CD14-positive monocyte (primary cell): ENCODE data around the gene TUBB1. TPM values are rescaled to one million over a fixed set of nuclear protein-coding genes. Genes with fewer than 3 reads are reported as not detected.

ENCODE experiments used
- DNase-seq, 3 donors: peaks; one replicate each; pipeline ENCODE4 v3.0.0-alpha.2; 2011 to 2022
- H2AFZ ChIP-seq: 2 replicates; pipeline ENCODE4 v1.6.0; 2012; ENCODE audit warnings: mild to moderate bottlenecking, low read depth, low read length, inconsistent platforms; ENCODE audit not compliant: insufficient read depth, poor library complexity, severe bottlenecking
- H3K27ac ChIP-seq, 2 donors: 1 replicate in 1 of 2; 2 replicates in 1 of 2; pipeline ENCODE4 v1.5.1; 2012 to 2013; ENCODE audit warnings: low read length in 2 of 2, control low read depth in 1 of 2, inconsistent platforms in 1 of 2, low read depth in 1 of 2, mild to moderate bottlenecking in 1 of 2
- H3K27me3 ChIP-seq, 2 donors: one replicate each; pipeline versions ENCODE4 v1.6.0 to v1.6.1; 2011 to 2013; ENCODE audit warnings: low read length in 2 of 2; ENCODE audit not compliant: control insufficient read depth in 2 of 2, insufficient read depth in 2 of 2
- H3K36me3 ChIP-seq, 2 donors: replicated peaks in 1 of 2; 1 replicate in 1 of 2; 2 replicates in 1 of 2; pipeline versions ENCODE4 v1.5.1 to v1.6.1; 2012 to 2013; ENCODE audit warnings: low read length in 2 of 2, control low read depth in 1 of 2, inconsistent platforms in 1 of 2, mild to moderate bottlenecking in 1 of 2; ENCODE audit not compliant: insufficient read depth in 2 of 2, control insufficient read depth in 1 of 2
- H3K4me1 ChIP-seq, 2 donors: 1 replicate in 1 of 2; 2 replicates in 1 of 2; pipeline versions ENCODE4 v1.5.1 to v1.6.1; 2012 to 2013; ENCODE audit warnings: low read length in 2 of 2, control low read depth in 1 of 2, inconsistent platforms in 1 of 2, mild to moderate bottlenecking in 1 of 2, moderate library complexity in 1 of 2; ENCODE audit not compliant: insufficient read depth in 2 of 2, control insufficient read depth in 1 of 2
- H3K4me2 ChIP-seq: replicated peaks from 2 replicates; pipeline ENCODE3; 2012; ENCODE audit warnings: low read length, moderate library complexity, mild to moderate bottlenecking; ENCODE audit not compliant: poor library complexity, severe bottlenecking; ENCODE audit errors: extremely low read depth
- H3K4me3 ChIP-seq, 3 experiments: fragments of 200-600 bp in 1 of 3; sonication (generic) in 1 of 3; replicated peaks in 1 of 3; 1 replicate in 2 of 3; 2 replicates in 1 of 3; pipeline ENCODE4 v1.5.1; 2011 to 2013; ENCODE audit warnings: low read length in 3 of 3, mild to moderate bottlenecking in 3 of 3, control low read depth in 2 of 3, low read depth in 2 of 3, inconsistent platforms in 1 of 3, moderate library complexity in 1 of 3
- H3K79me2 ChIP-seq: 2 replicates; pipeline ENCODE4 v1.6.0; 2012; ENCODE audit warnings: mild to moderate bottlenecking, control low read depth, inconsistent platforms, low read length, moderate library complexity; ENCODE audit not compliant: insufficient read depth
- H3K9ac ChIP-seq: 2 replicates; pipeline ENCODE4 v1.6.0; 2017; ENCODE audit warnings: low read length, mild to moderate bottlenecking; ENCODE audit not compliant: insufficient read depth, poor library complexity, severe bottlenecking
- H3K9me3 ChIP-seq, 2 donors: replicated peaks in 1 of 2; 1 replicate in 1 of 2; 2 replicates in 1 of 2; pipeline versions ENCODE4 v1.5.1 to v1.6.1; 2012 to 2013; ENCODE audit warnings: low read length in 2 of 2, control low read depth in 1 of 2; ENCODE audit not compliant: control insufficient read depth in 1 of 2, insufficient read depth in 1 of 2
- H4K20me1 ChIP-seq: 2 replicates; pipeline ENCODE4 v1.6.0; 2012; ENCODE audit warnings: mild to moderate bottlenecking, low read length, control low read depth, moderate library complexity; ENCODE audit not compliant: insufficient read depth
- H3K27ac Mint-ChIP-seq, 7 donors: one replicate each; pipeline ENCODE4 v1.8.0; 2020; ENCODE audit warnings: mild to moderate bottlenecking in 7 of 7, mixed read lengths in 7 of 7, moderate library complexity in 6 of 7, inconsistent platforms in 2 of 7
- H3K27me3 Mint-ChIP-seq, 3 donors: one replicate each; pipeline ENCODE4 v1.8.0; 2021 to 2022; ENCODE audit warnings: low read depth in 3 of 3, mild to moderate bottlenecking in 3 of 3, mixed read lengths in 3 of 3, moderate library complexity in 3 of 3, inconsistent platforms in 1 of 3
- H3K36me3 Mint-ChIP-seq, 2 donors: one replicate each; pipeline ENCODE4 v1.8.0; 2020; ENCODE audit warnings: mixed read lengths in 2 of 2, inconsistent platforms in 1 of 2, mild to moderate bottlenecking in 1 of 2
- H3K4me1 Mint-ChIP-seq: one replicate; pipeline ENCODE4 v1.8.0; 2020; ENCODE audit warnings: mild to moderate bottlenecking, mixed read lengths
- H3K4me3 Mint-ChIP-seq, 2 donors: one replicate each; pipeline ENCODE4 v1.8.0; 2020; ENCODE audit warnings: mild to moderate bottlenecking in 2 of 2, mixed read lengths in 2 of 2, moderate library complexity in 1 of 2
- H3K9me3 Mint-ChIP-seq, 7 donors: one replicate each; pipeline ENCODE4 v1.8.0; 2020 to 2022; ENCODE audit warnings: mixed read lengths in 7 of 7, mild to moderate bottlenecking in 6 of 7, moderate library complexity in 6 of 7, inconsistent platforms in 2 of 7
- CTCF ChIP-seq: fragments of 200-600 bp; IDR thresholded peaks from one replicate; pipeline ENCODE4 v1.8.0; 2022; ENCODE audit warnings: antibody characterized with exemption, mild to moderate bottlenecking
- WGBS: methylation state at CpG from one replicate; pipeline ENCODE4 v1.1.5; 2013; ENCODE audit warnings: missing lambda C conversion rate; ENCODE audit not compliant: insufficient coverage; 5-methylcytosine and 5-hydroxymethylcytosine counted together
- intact Hi-C, 2 donors: fragments of 100-400 bp; cut with micrococcal nuclease; formaldehyde crosslinking; loops; one replicate each; pipeline versions ENCODE4 v1.15.0 to v1.15.1; 2023
- polyA plus RNA-seq, 3 donors: library from polyadenylated mRNA; depleted of rRNA in 1 of 3; unstranded in 2 of 3; stranded (reverse) in 1 of 3; fragments of 300-500 nt in 2 of 3; fragments of >200 nt in 1 of 3; fragmentation: Illumina TruSeq in 2 of 3; gene quantifications; 1 replicate in 2 of 3; 2 replicates in 1 of 3; pipeline ENCODE4 v1.2.3, GENCODE V29; 2012 to 2021

TUBB1 gene
- polyA plus RNA-seq, 3 donors, result 0.09 to 3.1 (median 2.4) TPM

DNA sequence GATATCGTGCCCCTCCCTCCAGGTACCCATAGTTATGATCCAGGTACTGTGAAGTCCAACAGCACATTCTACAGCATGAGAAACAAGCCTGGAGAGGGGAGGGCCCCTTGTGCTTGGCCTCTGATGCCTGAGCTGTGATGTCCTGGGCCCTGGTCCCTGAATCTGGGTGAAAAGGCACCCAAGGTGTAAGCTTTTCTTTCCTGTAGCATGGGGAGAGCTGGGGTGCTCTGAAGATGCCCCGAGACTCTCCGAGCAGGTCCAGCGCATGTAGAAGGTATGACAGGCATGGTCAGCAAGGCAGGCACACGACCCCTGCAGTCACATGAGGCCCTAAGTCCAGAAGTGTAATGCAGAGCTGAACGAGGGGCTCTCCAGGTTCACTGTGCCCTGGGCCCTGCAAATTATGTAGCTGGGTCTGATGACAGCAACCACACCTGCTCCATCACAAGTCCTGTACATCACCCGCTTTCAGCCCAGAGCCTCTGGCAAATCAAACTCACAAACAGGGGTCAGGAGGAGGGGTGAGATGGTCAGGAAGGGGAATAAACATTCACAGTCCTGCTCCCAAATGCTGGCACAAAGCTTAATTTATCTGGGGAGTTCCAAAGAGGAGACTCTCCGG lies 10.4 kb upstream of the TUBB1 start:
- H3K9ac ChIP-seq, result peak overlapping the region; percentile 98
- WGBS, result 92% methylated on average over 6 of the region's 8 CpGs
- peak overlapping the region; percentile 96 to 99 (median 98) for H3K27ac Mint-ChIP-seq

More for the DNA sequence above, 10.4 kb upstream of the TUBB1 start:
- H3K79me2 ChIP-seq, result peaks cover 34% of the 10 kb centered on the region
- intact Hi-C loops, result loop anchor here (2.0 to 10.0 kb wide), 4 partner anchors 24 to 124 kb away; partner anchors contain the start of gene ATP5F1E (in 1 of the 2)
- no peak overlapping the region for H3K4me2 ChIP-seq
- no peaks in the 10 kb centered on the region for H3K27me3 ChIP-seq
- DNase-seq, result no peak
- Mint-ChIP-seq H3K36me3 (peaks cover 12 to 16% of the 10 kb centered on the region in 2 donors), H3K4me1 (peaks cover 43% of the 10 kb centered on the region), H3K27me3 (peaks cover 2 to 12% (median 8%) of the 10 kb centered on the region in 3 donors), H3K9me3 (no peaks in the 10 kb centered on the region), H3K4me3 (no peak overlapping the region)
- peak overlapping the region; percentile 98 for H3K27ac ChIP-seq
- peaks cover 46 to 55% of the 10 kb centered on the region in 2 donors for H3K4me1 ChIP-seq
- no peak for TF ChIP-seq CTCF
- H2AFZ ChIP-seq, result no peak overlapping the region
- H3K9me3 ChIP-seq, result no peaks in the 10 kb centered on the region
- H3K36me3 ChIP-seq, result peaks cover 3 to 4% of the 10 kb centered on the region in 2 donors
- H3K4me3 ChIP-seq, result peak overlapping the region in 1 of 3 experiments; percentile 86
- peaks cover 25% of the 10 kb centered on the region for H4K20me1 ChIP-seq
